Measurements from ENCODE around the gene NDUFB2. TPM values are rescaled to one million over a fixed set of nuclear protein-coding genes. Genes with fewer than 3 reads are reported as not detected.

NDUFB2 gene
- total and polyA plus RNA-seq, 9 of the 15 experiments (the other 6 are each of a cell fraction or from before 2014, with no cell fraction given), result 220 to 2,075 (median 320) TPM

GRCh38 chr7:140673063-140673773 lies 23.3 kb upstream of the NDUFB2 start (continued):
- TF ChIP-seq MEF2D (tag; conservative IDR thresholded peaks at IDR 0.05; ENCODE audit: low read depth) (no peak), ELF4 (CRISPR knock-in tag; IDR thresholded peaks at IDR 0.05) (no peak), SIRT6 (IDR thresholded peaks at IDR 0.05; ENCODE audit: low read depth, low read length) (no peak), CBX2 (IDR thresholded peaks at IDR 0.05; ENCODE audit: insufficient read depth, low read length, poor library complexity, severe bottlenecking) (no peak), NR2C1 (IDR thresholded peaks at IDR 0.05) (no peak), NR2C1 (tag; IDR thresholded peaks at IDR 0.05) (no peak), NCOA1 (IDR thresholded peaks at IDR 0.05; ENCODE audit: low read depth) (no peak), ZNF77 (CRISPR knock-in tag; IDR thresholded peaks at IDR 0.05) (no peak), ZNF639 (CRISPR knock-in tag; conservative IDR thresholded peaks at IDR 0.05 in 1 of 2, IDR thresholded peaks at IDR 0.05 in 1 of 2) (no peak; a peak in 1 of 4 replicates), TEAD1 (CRISPR knock-in tag; IDR thresholded peaks at IDR 0.05) (0 out of 4 replicates have a peak, but pooled peaks of 1 of the 2 experiments have one; percentile 9), SIN3B (IDR thresholded peaks at IDR 0.05; ENCODE audit: low read depth) (peak; percentile 50), FOXP4 (CRISPR knock-in tag; IDR thresholded peaks at IDR 0.05; ENCODE audit: borderline replicate concordance) (no peak), CBX8 (IDR thresholded peaks at IDR 0.05; ENCODE audit: borderline replicate concordance, extremely low read depth, low read depth, low read length, poor library complexity, severe bottlenecking) (no peak), LEF1 (IDR thresholded peaks at IDR 0.05) (no peak), EWSR1 (IDR thresholded peaks at IDR 0.05; ENCODE audit: borderline replicate concordance, low read depth, partially characterized antibody) (no peak), PHF8 (IDR thresholded peaks at IDR 0.05; ENCODE audit: borderline replicate concordance, low read length) (peak; percentile 75; the same call in 1 of the 2 replicates), MTF1 (CRISPR knock-in tag; IDR thresholded peaks at IDR 0.05; ENCODE audit: borderline replicate concordance) (no peak), SMAD1 (IDR thresholded peaks at IDR 0.05; ENCODE audit: low read depth, low read length, partially characterized antibody) (no peak), BRCA1 (IDR thresholded peaks at IDR 0.05) (no peak), BRCA1 (CRISPR knock-in tag; IDR thresholded peaks at IDR 0.05) (no peak), ZNF121 (CRISPR knock-in tag; conservative IDR thresholded peaks at IDR 0.05) (no peak), PHF20 (IDR thresholded peaks at IDR 0.05; ENCODE audit: partially characterized antibody) (peak; percentile 65)
- TF ChIP-seq, protein P1, sequence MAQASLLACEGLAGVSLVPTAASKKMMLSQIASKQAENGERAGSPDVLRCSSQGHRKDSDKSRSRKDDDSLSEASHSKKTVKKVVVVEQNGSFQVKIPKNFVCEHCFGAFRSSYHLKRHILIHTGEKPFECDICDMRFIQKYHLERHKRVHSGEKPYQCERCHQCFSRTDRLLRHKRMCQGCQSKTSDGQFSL (CRISPR knock-in tag; IDR thresholded peaks at IDR 0.05), result 0 out of 2 replicates have a peak, but pooled peaks have one; percentile 26
- TF ChIP-seq, protein P1 (tag; IDR thresholded peaks at IDR 0.05), result no peak

Measured in K562 (cell line).